HG02885 (cell line): ENCODE data around the gene RIMBP2.

ENCODE experiments used
- ATAC-seq: cut with Tn5 transposase; IDR thresholded peaks from one replicate; pipeline ENCODE4 v1.9.1; 2021; ENCODE audit warnings: mild to moderate bottlenecking; ENCODE audit not compliant: unreplicated experiment, poor library complexity

Gene RIMBP2

DNA sequence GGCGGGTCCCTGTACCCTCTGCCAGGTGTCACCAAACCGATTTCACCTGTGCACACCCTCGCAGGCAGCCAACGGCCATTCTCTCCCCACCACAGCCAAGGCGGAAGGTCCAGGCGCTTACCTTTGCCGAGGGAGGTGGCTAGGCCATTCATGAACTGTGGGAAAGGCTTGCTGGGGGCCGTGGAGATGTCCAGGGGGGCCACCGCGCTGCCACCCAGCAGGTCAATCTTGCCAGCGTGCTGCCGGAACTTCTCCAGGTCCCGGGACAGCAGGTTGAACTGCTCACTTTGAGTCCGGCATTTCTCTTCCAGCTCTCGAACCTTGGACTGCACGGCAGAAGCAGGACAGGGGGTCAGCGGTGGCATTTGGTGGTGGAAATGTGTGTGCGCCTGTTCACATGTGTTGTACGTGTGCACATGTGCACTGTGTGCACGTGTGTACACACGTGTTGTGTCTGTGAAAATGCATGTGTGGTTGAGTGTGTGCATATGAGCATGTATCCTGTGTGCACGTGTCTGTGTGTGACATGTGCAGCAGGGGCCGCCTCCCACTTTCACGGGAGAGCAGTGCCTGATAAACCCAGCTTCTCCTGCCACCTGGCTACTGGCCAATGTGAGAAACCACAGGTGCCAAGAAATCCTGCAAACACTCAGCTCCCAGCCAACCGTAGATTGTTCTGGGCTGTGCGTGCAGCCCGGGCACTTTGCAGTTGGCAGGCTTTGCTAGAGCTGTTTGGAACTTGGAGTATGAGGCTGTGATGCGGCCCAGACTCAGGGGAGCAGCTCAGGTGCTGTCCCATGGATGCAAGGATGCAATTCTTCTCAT is 259.5 kb downstream of the RIMBP2 start:
- no peak for ATAC-seq

- no peak for ATAC-seq
Measured at GRCh38 chr12:130455161-130455560, 260.9 kb downstream of the RIMBP2 start.

DNA sequence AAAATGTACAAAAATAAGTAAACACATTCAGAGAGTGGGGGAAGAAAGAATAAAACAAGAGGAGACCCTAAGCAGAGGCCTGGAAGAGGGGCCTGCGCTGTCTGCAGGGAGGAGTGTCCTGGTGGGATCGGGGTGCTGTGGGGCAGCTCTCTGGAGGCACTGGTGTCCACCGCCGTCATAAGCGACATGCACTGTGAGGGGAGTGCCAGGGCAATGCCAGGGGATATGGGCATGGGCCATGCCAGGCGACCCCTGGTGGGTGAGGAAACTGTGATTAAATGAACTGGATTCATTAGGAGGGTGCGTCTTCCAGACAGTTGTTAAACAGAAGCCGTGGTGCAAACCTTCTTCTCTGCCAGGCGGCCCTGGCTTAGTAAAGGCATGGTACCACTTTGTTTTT is 261.8 kb downstream of the RIMBP2 start:
- no peak for ATAC-seq

DNA sequence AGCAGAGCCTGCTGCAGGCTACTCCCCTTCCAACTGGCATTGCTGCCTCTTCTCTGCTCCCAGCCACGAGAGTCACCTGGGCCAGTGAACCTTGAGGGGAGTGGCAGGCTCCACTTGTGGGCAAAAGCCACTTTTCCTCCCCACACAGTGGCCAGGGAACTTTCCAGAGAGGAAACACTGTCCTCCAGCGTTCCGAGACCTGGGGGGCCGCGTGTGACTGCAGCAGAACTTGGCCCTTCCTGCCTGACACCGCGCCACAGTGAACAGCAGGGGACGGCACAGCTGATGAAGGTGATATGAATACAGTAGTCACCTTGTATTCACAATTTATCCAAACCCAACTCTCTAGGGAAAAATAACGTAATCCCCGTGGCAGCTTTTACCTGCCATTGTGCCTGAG is 263.6 kb downstream of the RIMBP2 start:
- ATAC-seq = no peak

- no peak for ATAC-seq
Measured at GRCh38 chr12:130451001-130451930, 264.8 kb downstream of the RIMBP2 start.

- no peak for ATAC-seq
Measured at GRCh38 chr12:130449291-130449690, 266.8 kb downstream of the RIMBP2 start.

DNA sequence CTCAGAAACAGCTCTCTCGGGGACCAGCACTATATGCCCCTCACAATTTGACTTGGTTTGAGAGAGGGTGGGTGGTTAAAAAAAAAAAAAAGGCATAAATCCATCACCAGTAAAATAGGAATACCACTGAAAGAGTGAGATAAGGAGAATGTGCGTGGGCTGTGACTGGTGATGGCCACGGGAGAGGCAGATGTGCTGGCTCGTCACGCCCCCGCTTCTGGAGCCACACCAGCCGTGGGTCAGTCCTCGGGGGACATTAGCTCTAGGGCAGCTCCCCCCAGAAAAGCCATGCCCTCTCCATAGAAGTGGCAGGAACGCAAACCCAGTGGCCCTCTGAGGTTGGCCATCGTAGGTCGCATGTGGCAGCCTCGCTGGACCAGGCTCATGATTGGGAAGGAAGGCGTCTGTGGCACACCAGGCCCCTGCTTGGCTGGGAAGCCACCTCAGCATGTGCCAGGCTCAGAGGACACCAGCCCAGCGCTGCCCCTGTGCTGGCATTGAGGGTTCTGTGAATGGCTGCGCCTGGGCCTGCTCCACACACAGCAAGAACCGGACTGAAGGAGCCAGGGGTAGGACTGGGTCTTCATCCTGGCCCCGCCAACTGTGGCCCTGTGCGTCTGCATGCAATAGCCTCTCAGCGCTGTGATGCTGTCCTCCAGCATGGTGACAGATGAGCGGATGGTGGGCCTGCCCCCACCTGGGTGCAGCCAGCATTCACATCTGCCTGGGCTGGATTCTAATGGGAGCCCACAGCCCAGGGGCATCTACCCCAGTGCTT is 267.9 kb downstream of the RIMBP2 start:
- no peak for ATAC-seq

GRCh38 chr12:130447655-130447965 is 268.5 kb downstream of the RIMBP2 start:
- no peak for ATAC-seq

GRCh38 chr12:130446846-130447654 is 269.0 kb downstream of the RIMBP2 start:
- no peak for ATAC-seq

DNA sequence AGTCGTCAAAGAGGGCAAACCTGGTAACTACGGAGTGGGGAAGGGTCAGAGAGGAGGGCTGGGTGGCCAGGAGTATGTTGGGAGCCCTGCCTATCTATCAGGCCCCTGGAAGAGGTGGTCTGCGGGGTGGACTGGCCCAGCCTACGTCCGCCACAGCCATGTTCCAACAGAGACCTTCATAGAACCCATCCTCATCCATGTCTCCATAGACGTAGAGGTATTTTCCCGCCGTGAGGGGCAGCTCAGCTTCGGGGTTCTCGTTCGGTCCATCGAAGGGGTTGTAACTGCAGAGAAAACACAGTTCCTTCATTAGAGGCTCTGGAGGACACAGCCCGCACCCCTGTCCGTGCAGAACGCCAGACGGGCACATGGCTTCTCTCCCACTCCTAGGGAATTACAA is 271.1 kb downstream of the RIMBP2 start:
- no peak for ATAC-seq

- ATAC-seq = no peak
Measured at GRCh38 chr12:130444061-130444460, 272.0 kb downstream of the RIMBP2 start.

DNA sequence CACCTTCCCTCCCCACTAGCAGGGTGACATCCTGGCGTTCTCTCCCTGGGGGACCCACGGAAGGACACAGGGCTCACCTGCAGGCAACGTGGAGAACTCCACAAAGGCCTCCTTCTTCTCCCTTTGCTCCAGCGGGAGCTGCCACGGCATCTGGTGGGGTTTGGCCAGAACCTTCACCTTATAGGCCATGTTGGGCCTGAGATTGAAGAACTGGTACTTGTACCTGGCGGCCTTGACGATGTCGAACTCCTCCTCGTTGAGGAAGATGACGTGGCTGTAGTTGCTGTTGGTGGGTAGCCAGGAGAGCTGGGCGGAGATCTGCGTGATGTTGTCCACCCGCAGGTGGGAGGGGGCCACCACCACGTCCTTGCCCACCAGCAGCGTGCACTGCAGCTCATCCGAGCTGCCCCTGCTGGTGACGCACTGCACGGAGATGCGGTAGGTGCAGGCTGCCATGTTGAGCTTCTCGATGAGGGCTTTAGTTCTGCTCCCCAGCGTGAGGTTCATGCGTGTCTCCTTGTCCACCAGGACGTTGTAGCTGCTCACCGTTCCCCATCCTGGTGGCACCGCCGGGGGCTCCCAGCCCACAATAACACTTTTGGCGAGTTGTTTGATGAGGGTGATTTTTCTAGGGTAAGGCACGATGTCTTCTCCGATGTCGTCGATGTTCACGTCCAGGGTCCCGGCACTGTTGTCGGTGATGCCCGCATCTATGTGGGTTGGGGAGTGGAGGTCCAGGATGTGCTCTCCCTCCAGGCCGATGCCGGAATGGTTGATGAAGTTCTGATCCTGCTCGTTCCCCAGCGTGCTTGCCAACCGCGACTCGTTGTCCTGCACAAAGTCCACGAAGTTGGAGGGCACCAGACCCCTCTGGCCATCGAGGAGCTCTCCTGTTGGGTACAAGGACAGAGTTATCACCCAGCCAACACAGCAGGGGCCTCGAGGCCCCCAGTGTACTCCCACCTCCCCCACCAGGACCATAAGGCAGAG is 274.0 kb downstream of the RIMBP2 start:
- no peak for ATAC-seq

DNA sequence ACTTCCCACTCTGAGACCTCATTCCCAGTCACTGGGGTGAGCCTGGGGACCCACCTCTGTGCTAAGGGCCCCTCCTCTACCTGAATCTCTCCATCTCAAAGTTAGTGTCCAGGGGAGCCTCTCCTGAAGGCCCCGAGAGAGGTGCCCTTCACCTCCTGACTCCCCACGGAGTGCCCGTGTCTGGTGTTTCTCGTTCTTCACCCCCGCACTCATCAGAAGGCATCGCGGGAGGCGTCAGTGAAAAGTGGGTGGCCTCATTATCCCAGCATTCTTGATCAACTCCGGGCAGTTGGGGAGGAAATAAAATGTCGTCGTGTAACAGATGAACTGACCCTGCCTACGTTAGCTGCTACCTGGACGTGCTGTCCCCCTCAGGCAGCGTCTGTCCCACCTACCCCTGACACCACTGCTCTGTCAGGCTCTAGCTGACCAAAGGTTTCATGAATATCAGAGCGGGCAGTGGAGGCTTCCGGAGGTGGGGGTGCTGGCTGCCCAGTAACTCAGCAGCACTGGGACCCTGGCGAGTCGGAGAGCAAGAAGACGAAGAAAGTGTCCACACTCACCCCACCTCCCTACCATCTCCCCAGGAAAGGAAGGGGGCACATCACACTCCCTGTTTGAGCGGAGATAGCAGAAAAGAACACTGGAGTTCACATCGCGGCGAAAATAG is 275.6 kb downstream of the RIMBP2 start:
- no peak for ATAC-seq

DNA sequence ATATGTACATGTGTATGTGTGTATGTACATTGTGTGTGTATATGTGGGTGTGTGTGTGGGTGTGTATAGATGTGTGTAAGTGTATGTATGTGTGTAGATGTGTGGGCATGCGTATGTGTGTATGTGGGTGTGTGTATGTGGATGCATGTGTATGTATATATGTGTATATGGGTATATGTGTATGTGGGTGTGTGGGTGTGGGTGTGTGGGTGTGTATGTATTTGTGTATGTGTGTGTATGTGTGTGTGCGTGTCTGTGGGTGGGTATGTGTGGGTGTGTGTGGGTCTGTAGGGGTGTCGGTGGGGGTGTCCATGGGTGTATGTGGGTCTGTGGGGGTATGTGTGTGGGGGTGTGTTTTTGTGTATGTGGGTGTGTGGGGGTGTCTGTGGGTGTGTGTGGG is 276.8 kb downstream of the RIMBP2 start:
- no peak for ATAC-seq

- no peak for ATAC-seq
Measured at GRCh38 chr12:130438711-130439110, 277.4 kb downstream of the RIMBP2 start.

DNA sequence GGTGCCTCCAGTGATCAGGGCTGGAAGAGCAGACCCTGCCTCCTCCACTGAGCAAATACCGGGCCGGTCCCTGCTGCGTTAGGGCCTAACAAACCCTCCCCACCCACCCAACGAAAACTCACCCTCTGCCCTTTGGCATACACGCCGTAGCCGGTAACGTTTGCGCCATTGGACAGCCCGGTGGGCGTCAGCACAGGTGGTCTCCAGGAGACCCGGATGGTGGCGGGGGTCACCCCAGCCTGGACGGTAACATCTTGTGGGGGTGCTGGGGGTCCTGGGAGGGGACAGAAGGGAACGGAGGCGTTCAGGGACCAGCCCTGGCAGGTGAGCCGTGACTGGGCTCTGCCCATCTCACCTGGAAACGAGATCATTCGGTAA is 277.9 kb downstream of the RIMBP2 start:
- ATAC-seq = no peak

- no peak for ATAC-seq
Measured at GRCh38 chr12:130437555-130438242, 278.4 kb downstream of the RIMBP2 start.
